Parathyroid adenoma (tissue), 2 donors: ENCODE measurements around the gene ARHGEF10L.

ENCODE experiments used
- H2AFZ ChIP-seq: fragments of 300-600 bp; sonication (generic); one replicate; pipeline ENCODE4 v1.7.0; 2017; ENCODE audit warnings: antibody characterized with exemption, mild to moderate bottlenecking
- H3K27ac ChIP-seq: fragments of 300-600 bp; sonication (generic); one replicate; pipeline ENCODE4 v1.7.0; 2017
- H3K27me3 ChIP-seq: fragments of 300-600 bp; sonication (generic); one replicate; pipeline ENCODE4 v1.7.0; 2017; ENCODE audit warnings: low read length; ENCODE audit not compliant: control insufficient read depth, insufficient read depth
- H3K36me3 ChIP-seq: fragments of 300-600 bp; sonication (generic); one replicate; pipeline ENCODE4 v1.7.0; 2017; ENCODE audit warnings: low read length; ENCODE audit not compliant: control insufficient read depth, insufficient read depth
- H3K4me1 ChIP-seq: fragments of 300-600 bp; sonication (generic); one replicate; pipeline ENCODE4 v1.7.0; 2017; ENCODE audit warnings: control low read depth
- H3K4me2 ChIP-seq: fragments of 300-600 bp; sonication (generic); one replicate; pipeline ENCODE4 v1.7.0; 2017; ENCODE audit warnings: low read length
- H3K4me3 ChIP-seq: fragments of 300-600 bp; sonication (generic); one replicate; pipeline ENCODE4 v1.7.0; 2017; ENCODE audit warnings: low read depth, low read length
- H3K79me2 ChIP-seq: fragments of 300-600 bp; sonication (generic); one replicate; pipeline ENCODE4 v1.7.0; 2017; ENCODE audit warnings: control low read depth
- H3K9ac ChIP-seq: fragments of 300-600 bp; sonication (generic); one replicate; pipeline ENCODE4 v1.7.0; 2017; ENCODE audit warnings: mild to moderate bottlenecking
- H3K9me3 ChIP-seq: fragments of 300-600 bp; sonication (generic); one replicate; pipeline ENCODE4 v1.7.0; 2017; ENCODE audit warnings: low read length; ENCODE audit not compliant: control insufficient read depth
- CTCF ChIP-seq: fragments of 300-600 bp; sonication (generic); IDR thresholded peaks from one replicate; pipeline ENCODE4 v1.7.0; 2017; ENCODE audit warnings: antibody characterized with exemption, mild to moderate bottlenecking
- donor health status: primary hyperparathyroidism.

The ARHGEF10L gene

GRCh38 chr1:17635811-17636210 is 96.3 kb downstream of the ARHGEF10L start:
- Histone ChIP-seq H3K4me2 (no peak overlapping the region), H3K9me3 (no peaks in the 10 kb centered on the region), H3K4me3 (no peak overlapping the region), H3K27me3 (no peaks in the 10 kb centered on the region), H3K36me3 (no peaks in the 10 kb centered on the region), H2AFZ (no peak overlapping the region), H3K27ac (no peak overlapping the region), H3K9ac (no peak overlapping the region), H3K4me1 (no peaks in the 10 kb centered on the region), H3K79me2 (no peaks in the 10 kb centered on the region)
- TF ChIP-seq CTCF, result no peak

- no peaks in the 10 kb centered on the region for H3K27me3 ChIP-seq
- no peaks in the 10 kb centered on the region for H3K9me3 ChIP-seq
- no peak overlapping the region for H3K4me3 ChIP-seq
- no peaks in the 10 kb centered on the region for H3K36me3 ChIP-seq
- TF ChIP-seq CTCF, result no peak
- no peaks in the 10 kb centered on the region for H3K4me1 ChIP-seq
- no peak overlapping the region for H2AFZ ChIP-seq
- H3K4me2 ChIP-seq, result no peak overlapping the region
- H3K79me2 ChIP-seq, result no peaks in the 10 kb centered on the region
- no peak overlapping the region for H3K9ac ChIP-seq
- no peak overlapping the region for H3K27ac ChIP-seq
Observed at GRCh38 chr1:17636612-17637011, 97.1 kb downstream of the ARHGEF10L start.

- H3K27ac ChIP-seq, result no peak overlapping the region
- no peaks in the 10 kb centered on the region for H3K4me1 ChIP-seq
- H3K9ac ChIP-seq, result no peak overlapping the region
- no peaks in the 10 kb centered on the region for H3K79me2 ChIP-seq
- H2AFZ ChIP-seq, result no peak overlapping the region
- no peaks in the 10 kb centered on the region for H3K27me3 ChIP-seq
- H3K36me3 ChIP-seq, result no peaks in the 10 kb centered on the region
- no peak overlapping the region for H3K4me3 ChIP-seq
- no peaks in the 10 kb centered on the region for H3K9me3 ChIP-seq
- no peak for TF ChIP-seq CTCF
- H3K4me2 ChIP-seq, result no peak overlapping the region
Observed at GRCh38 chr1:17637055-17637454, 97.6 kb downstream of the ARHGEF10L start.

- H3K36me3 ChIP-seq, result no peaks in the 10 kb centered on the region
- no peaks in the 10 kb centered on the region for H3K9me3 ChIP-seq
- H3K9ac ChIP-seq, result no peak overlapping the region
- H3K27me3 ChIP-seq, result no peaks in the 10 kb centered on the region
- no peaks in the 10 kb centered on the region for H3K79me2 ChIP-seq
- no peak overlapping the region for H3K4me2 ChIP-seq
- no peaks in the 10 kb centered on the region for H3K4me1 ChIP-seq
- no peak overlapping the region for H3K4me3 ChIP-seq
- H3K27ac ChIP-seq, result no peak overlapping the region
- no peak for TF ChIP-seq CTCF
- no peak overlapping the region for H2AFZ ChIP-seq
Observed at GRCh38 chr1:17639703-17640340, 100.3 kb downstream of the ARHGEF10L start.

- no peak for TF ChIP-seq CTCF
- Histone ChIP-seq H3K27ac (no peak overlapping the region), H3K36me3 (no peaks in the 10 kb centered on the region)
Observed at GRCh38 chr1:17640393-17640792, 100.9 kb downstream of the ARHGEF10L start.

More at GRCh38 chr1:17640393-17640792, 100.9 kb downstream of the ARHGEF10L start:
- no peaks in the 10 kb centered on the region for H3K79me2 ChIP-seq
- H3K27me3 ChIP-seq, result no peaks in the 10 kb centered on the region
- no peak overlapping the region for H3K4me2 ChIP-seq
- H2AFZ ChIP-seq, result no peak overlapping the region
- no peak overlapping the region for H3K4me3 ChIP-seq
- no peak overlapping the region for H3K9ac ChIP-seq
- no peaks in the 10 kb centered on the region for H3K9me3 ChIP-seq
- no peaks in the 10 kb centered on the region for H3K4me1 ChIP-seq
